HG03025 (cell line): ENCODE measurements around the gene CCBE1.
"Not testable (repeated sequence)": the region's sequence is repeated elsewhere in the genome, so short reads cannot be mapped to it uniquely, and the experiment has no call there.

Experiments
- ATAC-seq: cut with Tn5 transposase; IDR thresholded peaks from one replicate; pipeline ENCODE4 v1.9.1; 2021; ENCODE audit warnings: mild to moderate bottlenecking, moderate library complexity; ENCODE audit not compliant: unreplicated experiment, low FRiP score

CCBE1 gene

DNA sequence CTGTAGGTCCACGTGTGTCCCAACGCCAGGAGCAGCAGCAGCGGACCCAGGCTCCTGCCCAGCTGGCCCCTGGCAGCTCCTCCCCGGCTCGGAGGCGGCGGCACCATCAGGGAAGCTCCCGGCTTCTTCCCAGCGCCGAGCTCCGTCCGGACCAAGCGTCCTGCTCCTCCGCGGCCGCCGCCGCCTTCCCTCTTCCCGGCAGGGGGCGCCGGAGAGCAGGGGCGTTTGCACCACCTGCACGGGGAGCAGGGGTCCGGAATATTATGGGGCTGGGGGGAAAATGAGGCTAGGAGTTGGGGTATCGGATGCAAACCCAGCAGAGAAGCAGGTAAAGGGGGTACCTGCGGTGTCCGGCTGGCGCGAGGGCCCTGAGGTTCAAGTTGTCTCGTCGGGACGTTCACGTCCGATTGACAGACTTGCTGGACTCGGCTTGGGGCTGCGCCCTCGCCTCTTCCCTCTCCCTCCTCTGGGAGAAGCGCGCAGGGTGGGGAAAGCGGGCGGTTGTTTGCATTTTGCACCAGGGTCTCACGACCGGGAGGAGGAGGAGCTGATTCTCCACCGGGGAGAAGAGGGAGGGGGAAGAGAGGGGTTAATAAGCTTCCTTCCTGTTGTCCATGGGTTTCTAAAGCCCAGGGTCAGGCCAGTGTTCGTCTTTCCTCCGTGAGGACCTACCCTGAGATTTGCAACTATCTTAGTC, at the start of gene CCBE1:
Gene CCBE1, minus strand, starts transcription at position 188 of the 697 bp plus-strand sequence.
- no peak for ATAC-seq

DNA sequence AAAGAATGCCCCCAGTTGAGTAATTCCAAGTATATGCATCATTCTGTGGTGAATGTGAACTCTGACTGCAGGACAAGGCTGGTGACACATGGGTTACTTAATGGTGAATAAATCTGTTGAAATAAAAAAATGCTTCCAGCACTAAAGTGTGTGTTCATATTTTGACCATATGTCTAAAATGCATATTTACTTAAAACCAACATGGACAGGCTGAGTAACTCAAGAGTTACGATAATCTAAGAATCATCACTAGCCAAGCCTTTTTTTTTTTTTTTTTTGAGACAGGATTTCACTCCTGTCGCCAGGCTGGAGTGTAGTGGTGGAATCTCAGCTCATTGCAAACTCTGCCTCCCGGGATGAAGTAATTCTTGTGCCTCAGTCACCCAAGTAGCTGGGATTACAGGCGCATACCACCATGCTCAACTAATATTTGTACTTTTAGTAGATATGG, 47.1 kb upstream of the CCBE1 start:
- ATAC-seq = no peak

DNA sequence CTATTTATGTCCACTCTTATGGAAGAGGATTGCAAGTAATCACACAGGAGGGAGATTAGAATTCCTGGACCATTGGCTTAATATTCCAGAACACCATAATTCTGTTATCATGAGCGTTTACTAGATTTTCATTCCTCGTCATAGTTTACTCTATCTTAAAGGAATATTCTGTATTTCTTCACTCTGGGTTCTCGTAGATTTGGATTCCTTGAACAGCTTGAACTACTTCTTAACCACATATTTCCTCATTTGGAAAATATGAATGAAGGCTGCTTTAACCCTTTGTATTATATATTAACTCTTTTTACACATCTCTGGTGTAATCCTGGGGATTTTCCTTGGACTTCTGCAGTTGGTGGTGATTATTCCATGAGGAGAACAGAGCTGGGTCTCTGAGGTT, 46.3 kb upstream of the CCBE1 start:
- no peak for ATAC-seq

GRCh38 chr18:59742325-59743111, 45.3 kb upstream of the CCBE1 start:
- no peak for ATAC-seq

GRCh38 chr18:59740141-59740540, 42.9 kb upstream of the CCBE1 start:
- no peak for ATAC-seq

- ATAC-seq = no peak
Measured at GRCh38 chr18:59737776-59738300, 40.6 kb upstream of the CCBE1 start.

DNA sequence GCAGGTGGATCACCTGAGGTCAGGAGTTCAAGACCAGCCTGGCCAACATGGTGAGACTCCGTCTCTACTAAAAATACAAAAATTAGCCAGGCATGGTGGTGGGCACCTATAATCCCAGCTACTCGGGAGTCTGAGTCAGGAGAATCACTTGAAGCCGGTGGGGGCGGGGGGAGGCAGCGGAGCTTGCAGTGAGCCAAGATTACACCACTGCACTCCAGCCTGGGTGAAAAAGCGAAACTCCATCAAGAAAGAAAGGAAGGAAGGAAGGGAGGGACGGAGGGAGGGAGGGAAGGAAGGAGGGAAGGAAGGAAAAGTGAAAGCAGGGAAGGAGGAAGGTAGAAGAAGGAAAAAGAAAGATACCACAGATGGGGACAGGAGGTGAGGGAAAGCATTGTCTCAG, 40.1 kb upstream of the CCBE1 start:
- ATAC-seq = not testable (repeated sequence)

DNA sequence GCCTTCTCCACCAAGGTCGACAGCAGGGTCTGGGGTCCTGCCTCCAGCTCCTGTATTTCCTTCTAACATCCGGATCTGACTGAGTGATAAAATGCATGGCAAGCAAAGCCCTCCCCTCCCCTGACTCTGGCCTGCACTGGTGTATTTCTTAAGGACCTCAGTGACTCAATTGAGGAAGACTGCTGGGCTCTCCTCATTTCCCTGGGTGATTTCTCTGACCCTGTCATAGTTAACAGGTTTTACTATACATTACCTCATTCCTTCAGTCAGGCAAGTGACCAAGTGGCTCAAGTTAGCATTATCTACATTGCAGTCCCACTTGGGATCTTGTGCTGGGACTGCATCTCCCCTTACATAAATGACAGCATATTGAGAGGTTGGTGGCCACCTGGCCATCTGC, 38.8 kb upstream of the CCBE1 start:
- no peak for ATAC-seq

GRCh38 chr18:59735269-59735860, 38.1 kb upstream of the CCBE1 start:
- no peak for ATAC-seq

- no peak for ATAC-seq
Measured at GRCh38 chr18:59733421-59733820, 36.2 kb upstream of the CCBE1 start.

- ATAC-seq = no peak
Measured at GRCh38 chr18:59730896-59731295, 33.7 kb upstream of the CCBE1 start.

DNA sequence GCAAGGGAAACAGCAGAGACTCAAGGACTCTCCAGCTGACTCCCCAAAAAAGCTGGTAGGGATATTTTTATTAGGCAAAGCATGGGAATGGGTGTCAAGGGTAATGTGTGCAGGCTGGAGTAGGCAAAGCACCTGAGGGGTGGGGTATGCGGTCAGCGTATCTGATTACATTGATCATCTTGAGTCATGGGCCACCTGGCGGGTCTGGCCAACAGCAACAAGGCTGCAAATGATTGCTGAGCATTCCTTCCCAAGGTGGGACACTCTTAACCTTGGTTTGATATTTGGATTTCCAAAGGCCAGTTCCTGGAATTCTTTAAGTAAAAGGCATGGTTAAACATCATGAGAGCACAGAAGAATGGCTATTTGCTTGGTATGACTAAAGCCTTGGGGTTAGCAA, 32.6 kb upstream of the CCBE1 start:
- no peak for ATAC-seq

DNA sequence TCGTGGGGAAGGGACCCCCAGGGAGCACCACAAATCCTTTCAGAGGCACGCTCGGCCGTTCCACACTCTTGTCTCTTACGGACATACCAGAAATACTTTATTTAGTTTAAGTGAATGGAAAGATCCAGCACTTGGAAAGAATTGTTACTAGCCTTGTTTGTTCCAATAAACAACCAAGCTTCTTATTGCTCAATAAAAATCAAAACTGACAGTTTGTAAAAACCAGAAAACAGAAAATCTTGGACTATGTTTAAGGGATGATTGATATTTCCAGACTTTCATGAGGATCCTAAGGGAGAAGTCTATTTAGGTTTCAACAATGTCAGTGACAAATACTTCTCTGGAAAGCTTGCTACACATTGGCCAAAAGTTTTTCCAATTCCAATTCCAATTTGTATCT, 31.6 kb upstream of the CCBE1 start:
- no peak for ATAC-seq

GRCh38 chr18:59725142-59725541, 27.9 kb upstream of the CCBE1 start:
- no peak for ATAC-seq

DNA sequence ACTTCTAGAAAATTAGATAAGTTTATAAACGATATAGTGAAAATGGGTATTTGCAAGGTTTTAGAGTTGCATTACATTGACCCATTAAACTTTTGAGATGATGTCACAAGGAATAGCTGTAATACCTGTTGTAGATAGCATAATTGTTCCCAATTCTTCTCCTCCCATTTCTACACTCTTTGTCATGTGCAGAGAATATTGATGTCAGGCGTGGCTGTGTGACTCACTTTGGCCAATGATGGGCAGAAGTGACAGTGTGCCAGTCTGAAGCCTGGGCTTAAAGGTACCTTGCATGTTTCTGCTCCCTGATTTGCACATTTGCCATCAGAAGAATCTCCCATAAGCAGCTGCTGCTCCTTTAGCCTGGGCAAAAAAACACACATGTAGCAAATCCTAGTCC, 26.9 kb upstream of the CCBE1 start:
- no peak for ATAC-seq

DNA sequence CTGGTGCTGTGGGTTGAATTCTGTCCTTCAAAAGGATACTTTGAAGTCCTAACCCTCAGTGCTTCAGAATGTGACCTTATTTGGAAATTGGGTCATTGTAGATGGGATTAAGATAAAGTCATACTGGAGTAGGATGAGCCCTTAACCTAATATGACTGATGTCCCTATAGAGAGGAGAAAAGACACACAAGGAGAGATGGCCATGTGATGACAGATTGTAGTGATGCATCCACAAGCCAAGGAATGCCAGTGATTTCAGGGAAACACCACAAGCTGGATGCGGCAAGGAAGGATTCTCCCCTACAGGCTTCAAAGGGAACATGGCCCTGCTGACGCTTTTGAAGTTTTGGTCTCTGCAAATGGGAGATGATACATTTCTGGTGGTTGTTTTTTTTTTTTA, 24.7 kb upstream of the CCBE1 start:
- no peak for ATAC-seq

DNA sequence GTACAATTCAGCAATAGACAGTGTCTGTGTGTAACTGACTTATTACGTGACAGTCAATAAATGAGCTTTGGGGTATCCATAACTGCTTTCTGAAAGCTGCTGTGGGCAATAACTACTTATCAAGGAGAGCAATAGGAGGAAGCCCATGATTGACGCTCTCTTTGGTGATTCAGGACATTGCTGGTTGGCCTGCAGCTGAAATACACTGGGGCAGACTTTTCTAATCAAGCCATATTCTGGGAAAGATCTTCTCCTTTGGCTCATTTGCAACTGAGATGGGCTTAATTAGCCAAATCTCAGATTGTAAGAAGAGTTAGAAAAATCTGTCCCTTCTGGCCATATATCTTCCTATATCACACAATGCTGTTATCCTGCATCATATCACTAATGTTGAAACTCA, 24.0 kb upstream of the CCBE1 start:
- ATAC-seq = no peak

DNA sequence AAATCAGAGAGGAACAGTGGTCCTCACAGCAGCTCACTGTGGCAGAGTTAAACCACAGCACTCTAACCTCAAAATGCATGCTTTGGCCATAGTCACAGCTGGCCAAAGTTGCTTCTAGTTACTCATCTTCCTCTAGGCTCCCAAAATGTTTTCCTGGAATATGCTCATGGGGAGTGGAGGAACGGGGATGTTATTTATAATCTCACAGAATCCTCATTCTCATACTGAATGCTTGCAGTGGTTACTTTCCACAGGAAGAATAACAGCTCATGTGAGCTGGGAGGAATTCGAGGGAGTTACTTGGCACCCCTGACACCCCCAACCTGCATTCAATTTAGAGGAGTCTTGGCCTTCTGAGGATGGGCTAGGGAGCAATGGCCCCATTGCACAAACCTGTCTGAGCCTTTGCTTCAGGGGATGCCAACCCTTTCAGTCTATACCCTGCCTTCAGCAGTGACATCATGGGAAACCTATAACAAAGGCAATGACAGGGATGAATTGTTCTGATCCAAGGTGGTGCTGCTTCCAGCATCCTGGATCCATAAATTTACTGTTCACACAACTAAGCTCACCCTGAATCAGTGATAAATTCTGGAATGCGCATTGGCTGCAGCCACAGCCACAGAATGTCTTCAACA, 22.4 kb upstream of the CCBE1 start:
- no peak for ATAC-seq

DNA sequence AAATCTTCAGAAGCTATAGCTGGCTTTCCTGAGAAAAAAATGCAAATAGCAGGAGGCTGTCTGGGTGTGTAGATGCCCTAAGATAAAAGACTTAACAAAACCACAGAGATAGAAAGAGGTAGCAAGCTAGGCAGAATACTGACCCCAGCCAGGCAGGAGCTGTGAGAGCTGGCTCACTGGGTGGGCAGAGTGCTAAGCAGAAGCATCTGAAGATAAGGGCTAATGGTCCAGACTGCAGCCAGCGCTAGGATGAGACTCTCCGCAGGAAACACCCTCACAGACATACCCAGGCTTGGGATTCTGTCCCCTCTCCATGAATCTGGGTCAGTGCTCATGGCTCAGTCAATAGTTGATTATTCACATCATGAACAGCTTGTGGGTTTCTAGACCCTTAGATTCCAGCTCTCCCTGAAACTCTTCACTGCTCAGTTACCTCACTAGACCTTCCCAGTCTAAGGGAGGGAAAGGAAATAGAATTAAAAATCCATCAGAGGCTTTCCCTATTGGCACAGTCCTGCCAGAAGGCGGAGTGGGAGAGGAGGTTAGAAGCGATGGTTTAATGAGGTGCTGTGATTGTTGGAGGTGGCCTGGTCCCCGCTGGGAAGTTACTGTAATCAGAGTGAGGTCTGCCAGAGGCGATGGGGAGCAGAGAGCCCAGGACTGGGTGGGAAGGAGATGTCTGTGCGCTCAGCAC, 21.4 kb upstream of the CCBE1 start:
- no peak for ATAC-seq

- ATAC-seq = no peak
Measured at GRCh38 chr18:59718108-59718463, 20.9 kb upstream of the CCBE1 start.
